Hepatocyte (in vitro differentiated cells): ENCODE measurements around the gene ANO9. TPM values are rescaled to one million over a fixed set of nuclear protein-coding genes. Genes with fewer than 3 reads are reported as not detected.

Experiments used
- DNase-seq: peaks from one replicate; pipeline ENCODE4 v3.0.0-alpha.2; 2016; ENCODE audit warnings: low spot score
- H2AFZ ChIP-seq: fragments of 200-600 bp; sonication (generic); 2 replicates; pipeline ENCODE4 v1.6.0; 2016; ENCODE audit warnings: antibody characterized with exemption, mild to moderate bottlenecking
- H3K27ac ChIP-seq: fragments of 200-600 bp; sonication (generic); 2 replicates; pipeline ENCODE4 v1.5.1; 2016; ENCODE audit warnings: mild to moderate bottlenecking
- H3K27me3 ChIP-seq: fragments of 200-600 bp; sonication (generic); 2 replicates; pipeline ENCODE4 v1.6.1; 2016
- H3K36me3 ChIP-seq: fragments of 200-600 bp; sonication (generic); replicated peaks from 2 replicates; pipeline ENCODE4 v1.5.1; 2016; ENCODE audit warnings: low read depth; ENCODE audit not compliant: insufficient read depth
- H3K4me1 ChIP-seq: fragments of 200-600 bp; sonication (generic); 2 replicates; pipeline ENCODE4 v1.5.1; 2016; ENCODE audit warnings: mild to moderate bottlenecking, moderate library complexity; ENCODE audit not compliant: insufficient read depth
- H3K4me2 ChIP-seq: fragments of 200-600 bp; sonication (generic); 2 replicates; pipeline ENCODE4 v1.6.0; 2016
- H3K4me3 ChIP-seq: fragments of 200-600 bp; sonication (generic); 2 replicates; pipeline ENCODE4 v1.5.1; 2016; ENCODE audit warnings: mild to moderate bottlenecking
- H3K79me2 ChIP-seq: fragments of 200-600 bp; sonication (generic); 2 replicates; pipeline ENCODE4 v1.6.0; 2017; ENCODE audit warnings: mild to moderate bottlenecking
- H3K9me2 ChIP-seq: fragments of 200-600 bp; sonication (generic); replicated peaks from 2 replicates; pipeline ENCODE4 v1.6.0; 2017; ENCODE audit warnings: mild to moderate bottlenecking; ENCODE audit not compliant: insufficient read depth
- H3K9me3 ChIP-seq: fragments of 200-600 bp; sonication (generic); 2 replicates; pipeline ENCODE4 v1.5.1; 2016; ENCODE audit warnings: low read depth, mild to moderate bottlenecking
- H4K20me1 ChIP-seq: fragments of 200-600 bp; sonication (generic); 2 replicates; pipeline ENCODE4 v1.6.0; 2016; ENCODE audit warnings: mild to moderate bottlenecking; ENCODE audit not compliant: insufficient read depth, poor library complexity, severe bottlenecking
- CTCF ChIP-seq: fragments of 200-600 bp; sonication (generic); IDR thresholded peaks from 2 replicates; pipeline ENCODE4 v1.5.1; 2016; ENCODE audit warnings: antibody characterized with exemption, mild to moderate bottlenecking; ENCODE audit not compliant: poor library complexity
- EZH2 ChIP-seq: fragments of 200-600 bp; sonication (generic); IDR thresholded peaks from 2 replicates; pipeline ENCODE4 v1.6.1; 2016; ENCODE audit warnings: antibody characterized with exemption, mild to moderate bottlenecking, borderline replicate concordance
- EZH2phosphoT487 ChIP-seq: fragments of 200-600 bp; sonication (generic); IDR thresholded peaks from one replicate; pipeline ENCODE4 v1.6.1; 2018; ENCODE audit warnings: antibody characterized with exemption, mild to moderate bottlenecking, low read depth, moderate library complexity; ENCODE audit not compliant: unreplicated experiment, severe bottlenecking
- WGBS: methylation state at CpG from one replicate; pipeline ENCODE4 v1.1.6; 2016; ENCODE audit warnings: low lambda C conversion rate; ENCODE audit errors: missing lambda C conversion rate; 5-methylcytosine and 5-hydroxymethylcytosine counted together
- polyA plus RNA-seq: library from polyadenylated mRNA; unstranded; fragments of >200 nt; fragmentation: Nextera tagmentation; extraction: Ambion mirVana; gene quantifications from 2 replicates; pipeline ENCODE4 v1.2.1, GENCODE V29; 2016
- total RNA-seq: library from RNA; depleted of rRNA; stranded (reverse); fragments of >200 nt; gene quantifications from 2 replicates; pipeline ENCODE4 v1.2.3, GENCODE V29; 2014

Gene ANO9
- total and polyA plus RNA-seq, 2 experiments from 2014 or later, result 21.2 to 35.7 TPM

GRCh38 chr11:416757-417621 is 24.8 kb downstream of the ANO9 start:
- Histone ChIP-seq H3K79me2 (peaks cover 21% of the 10 kb centered on the region), H3K4me3 (peak overlapping the region; percentile 61), H3K27me3 (peaks cover 6% of the 10 kb centered on the region), H3K4me2 (peak overlapping the region; percentile 98), H3K4me1 (peaks cover 6% of the 10 kb centered on the region), H3K36me3 (no peaks in the 10 kb centered on the region), H2AFZ (peak overlapping the region; percentile 66), H3K9me3 (no peaks in the 10 kb centered on the region), H3K27ac (peak overlapping the region; percentile 92), H4K20me1 (peaks cover 10% of the 10 kb centered on the region), H3K9me2 (no peaks in the 10 kb centered on the region)
- under 1% methylated on average over 40 of the region's 97 CpGs for WGBS
- TF ChIP-seq CTCF (no peak), EZH2 (no peak), EZH2phosphoT487 (no peak)
- DNase-seq, result peak; percentile 87

GRCh38 chr11:416051-416756 is 25.6 kb downstream of the ANO9 start:
- DNase-seq, result no peak
- H3K4me2 ChIP-seq, result peak overlapping the region; percentile 98
- no peaks in the 10 kb centered on the region for H3K36me3 ChIP-seq
- peak overlapping the region; percentile 92 for H3K27ac ChIP-seq
- no peaks in the 10 kb centered on the region for H3K9me2 ChIP-seq
- peaks cover 21% of the 10 kb centered on the region for H3K79me2 ChIP-seq
- 29% methylated on average over 27 of the region's 45 CpGs for WGBS
- TF ChIP-seq CTCF (no peak), EZH2 (no peak), EZH2phosphoT487 (no peak)
- H4K20me1 ChIP-seq, result peaks cover 10% of the 10 kb centered on the region
- H3K4me1 ChIP-seq, result peaks cover 4% of the 10 kb centered on the region
- H2AFZ ChIP-seq, result peak overlapping the region; percentile 66
- H3K4me3 ChIP-seq, result peak overlapping the region; percentile 61
- no peaks in the 10 kb centered on the region for H3K9me3 ChIP-seq
- H3K27me3 ChIP-seq, result peaks cover 6% of the 10 kb centered on the region

GRCh38 chr11:415640-416041 is 26.2 kb downstream of the ANO9 start:
- H3K79me2 ChIP-seq, result peaks cover 21% of the 10 kb centered on the region
- H3K4me3 ChIP-seq, result no peak overlapping the region
- no peak for TF ChIP-seq EZH2phosphoT487
- no peak for TF ChIP-seq EZH2
- TF ChIP-seq CTCF, result no peak
- H3K4me1 ChIP-seq, result peaks cover 4% of the 10 kb centered on the region
- no peak for DNase-seq
- H3K4me2 ChIP-seq, result peak overlapping the region; percentile 98
- H3K9me2 ChIP-seq, result no peaks in the 10 kb centered on the region
- H3K27me3 ChIP-seq, result peaks cover 6% of the 10 kb centered on the region
- H3K9me3 ChIP-seq, result no peaks in the 10 kb centered on the region
- peaks cover 10% of the 10 kb centered on the region for H4K20me1 ChIP-seq
- H3K27ac ChIP-seq, result no peak overlapping the region
- no peaks in the 10 kb centered on the region for H3K36me3 ChIP-seq
- 78% methylated on average over 5 of the region's 5 CpGs for whole genome bisulfite sequencing
- no peak overlapping the region for H2AFZ ChIP-seq
